ENCODE measurements around the gene MBLAC1. TPM values are rescaled to one million over a fixed set of nuclear protein-coding genes. Genes with fewer than 3 reads are reported as not detected.
A peak's percentile ranks its signal among the peaks of the same experiment; 100 is the strongest.

Gene MBLAC1
- total RNA-seq, 1 experiment from 2014 or later: 3.5 TPM

GRCh38 chr7:100119072-100119969 lies 7.4 kb upstream of the MBLAC1 start, which contains the start of the genes CNPY4 and TAF6 (continued):
- 0 out of 2 replicates have a peak, but pooled peaks have one; percentile 31 for TF ChIP-seq PREB (CRISPR knock-in tag; IDR thresholded peaks at IDR 0.05; ENCODE audit: borderline replicate concordance)

- peak; percentile 65 for ATAC-seq
- H3K9me3 Mint-ChIP-seq: no peaks in the 10 kb centered on the region
- no peak for TF ChIP-seq CREM (CRISPR knock-in tag; IDR thresholded peaks at IDR 0.05)
- TF ChIP-seq ZBTB43 (CRISPR knock-in tag; IDR thresholded peaks at IDR 0.05): 0 out of 2 replicates have a peak, but pooled peaks have one; percentile 29
- TF ChIP-seq SMAD3 (CRISPR knock-in tag; IDR thresholded peaks at IDR 0.05; ENCODE audit: borderline replicate concordance): no peak
- TF ChIP-seq E2F1 (CRISPR knock-in tag; IDR thresholded peaks at IDR 0.05): no peak
- TF ChIP-seq ZNF425 (CRISPR knock-in tag; conservative IDR thresholded peaks at IDR 0.05): no peak
- no peak for TF ChIP-seq MXD4 (CRISPR knock-in tag; IDR thresholded peaks at IDR 0.05; ENCODE audit: borderline replicate concordance)
- TF ChIP-seq ATF1 (CRISPR knock-in tag; IDR thresholded peaks at IDR 0.05): peak; percentile 32; the same call in 1 of the 2 replicates
- TF ChIP-seq USF1 (CRISPR knock-in tag; IDR thresholded peaks at IDR 0.05): no peak
- no peak for TF ChIP-seq STAT6 (CRISPR knock-in tag; conservative IDR thresholded peaks at IDR 0.05; ENCODE audit: low read depth)
- TF ChIP-seq CTCF (IDR thresholded peaks at IDR 0.05): no peak
- no peak for TF ChIP-seq NFE2L1 (CRISPR knock-in tag; IDR thresholded peaks at IDR 0.05)
- TF ChIP-seq ZSCAN18 (CRISPR knock-in tag; IDR thresholded peaks at IDR 0.05): no peak
- no peak for TF ChIP-seq NFYB (CRISPR knock-in tag; conservative IDR thresholded peaks at IDR 0.05; ENCODE audit: low read depth)
- TF ChIP-seq ZNF671 (CRISPR knock-in tag; IDR thresholded peaks at IDR 0.05): no peak
- TF ChIP-seq ZNF396 (CRISPR knock-in tag; IDR thresholded peaks at IDR 0.05; ENCODE audit: borderline replicate concordance): no peak
- TF ChIP-seq JAZF1 (CRISPR knock-in tag; IDR thresholded peaks at IDR 0.05): no peak
- no peak for TF ChIP-seq NR3C1 (CRISPR knock-in tag; conservative IDR thresholded peaks at IDR 0.05; ENCODE audit: low read depth)
- TF ChIP-seq SP1 (CRISPR knock-in tag; conservative IDR thresholded peaks at IDR 0.05): peak; percentile 67
Measured at GRCh38 chr7:100119970-100120732, 6.6 kb upstream of the MBLAC1 start.

More at GRCh38 chr7:100119970-100120732, 6.6 kb upstream of the MBLAC1 start:
- Mint-ChIP-seq H3K4me1 (peaks cover 18% of the 10 kb centered on the region), H3K27me3 (ENCODE audit: low read depth) (no peaks in the 10 kb centered on the region), H3K27ac (peak overlapping the region; percentile 96), H3K36me3 (peaks cover 2% of the 10 kb centered on the region; the same call in 1 of the 2 replicates), H3K4me3 (peak overlapping the region; percentile 98)
- peak; percentile 65 for DNase-seq (ENCODE audit: low spot score)
- POLR2A ChIA-PET: interaction anchor here (1.8 kb wide), 1 partner anchor 18 kb away, joined by 9 read pairs; the partner anchor contains the start of genes AP4M1 and MCM7
- CTCF ChIA-PET: interaction anchor here (1.6 kb wide), 1 partner anchor 11 kb away, joined by 8 read pairs; no protein-coding TSS in a partner anchor
